Tibial nerve (tissue), 3 donors: ENCODE results near the gene CHN2.

Source experiments
- CTCF ChIP-seq, 5 experiments: fragments of 200-600 bp in 3 of 5; fragments of 450-650 bp in 2 of 5; sonication (generic) in 3 of 5; IDR thresholded peaks; one replicate each; pipeline ENCODE4 v1.5.1; 2016 to 2019; ENCODE audit warnings: antibody characterized with exemption in 5 of 5, mild to moderate bottlenecking in 3 of 5, moderate library complexity in 2 of 5
- POLR2A ChIP-seq, 2 donors: fragments of 450-650 bp; IDR thresholded peaks; one replicate each; pipeline ENCODE4 v1.6.1; 2017; ENCODE audit warnings: antibody characterized with exemption in 2 of 2, mild to moderate bottlenecking in 2 of 2, moderate library complexity in 2 of 2

GRCh38 chr7:29173458-29173857, 21.1 kb upstream of the CHN2 start:
- TF ChIP-seq CTCF (IDR thresholded peaks at IDR 0.05), result no peak
- no peak for TF ChIP-seq POLR2A (IDR thresholded peaks at IDR 0.05)
